ENCODE measurements around the gene SLC25A25.

The SLC25A25 gene

DNA sequence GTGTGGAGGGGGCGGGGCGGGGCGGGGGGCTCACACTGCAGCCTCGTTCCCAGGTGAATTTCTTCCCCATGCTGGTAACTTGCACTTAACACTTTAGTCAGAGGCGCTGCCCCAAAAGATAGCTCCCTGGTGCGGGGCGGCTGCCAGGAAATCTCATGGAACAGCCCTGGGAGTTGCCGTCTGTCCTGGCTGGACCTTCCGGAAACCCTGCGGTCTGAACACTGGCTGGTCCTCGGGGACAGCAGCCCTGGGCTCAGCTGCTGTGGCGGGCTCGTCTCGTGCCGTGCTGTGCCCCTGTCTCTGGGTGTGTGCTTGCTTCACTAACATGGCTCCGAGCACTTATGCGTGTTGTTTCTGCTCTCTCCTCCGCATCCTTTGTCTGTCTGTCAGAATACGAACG is 33.7 kb downstream of the SLC25A25 start:
- no peak overlapping the region for H3K4me3 ChIP-seq (ENCODE audit: control insufficient read depth, low read depth, low read length)
- DNase-seq (ENCODE audit: low read depth), result no peak
- no peak for TF ChIP-seq CTCF (IDR thresholded peaks at IDR 0.05; ENCODE audit: control insufficient read depth, insufficient read depth, low read depth, low read length, missing control alignments)

- H3K4me3 ChIP-seq (ENCODE audit: control insufficient read depth, low read depth, low read length), result no peak overlapping the region
- no peak for DNase-seq (ENCODE audit: low read depth)
- no peak for TF ChIP-seq CTCF (IDR thresholded peaks at IDR 0.05; ENCODE audit: control insufficient read depth, insufficient read depth, low read depth, low read length, missing control alignments)
Measured at GRCh38 chr9:128102196-128102595, 34.2 kb downstream of the SLC25A25 start.

- no peak for DNase-seq (ENCODE audit: low read depth)
- H3K4me3 ChIP-seq (ENCODE audit: control insufficient read depth, low read depth, low read length), result no peak overlapping the region
- TF ChIP-seq CTCF (IDR thresholded peaks at IDR 0.05; ENCODE audit: control insufficient read depth, insufficient read depth, low read depth, low read length, missing control alignments), result no peak
Measured at GRCh38 chr9:128102861-128103588, 35.0 kb downstream of the SLC25A25 start.

- DNase-seq (ENCODE audit: low read depth), result no peak
- TF ChIP-seq CTCF (IDR thresholded peaks at IDR 0.05; ENCODE audit: control insufficient read depth, insufficient read depth, low read depth, low read length, missing control alignments), result no peak
- H3K4me3 ChIP-seq (ENCODE audit: control insufficient read depth, low read depth, low read length), result no peak overlapping the region
Measured at GRCh38 chr9:128103589-128103962, 35.5 kb downstream of the SLC25A25 start.

- no peak overlapping the region for H3K4me3 ChIP-seq (ENCODE audit: control insufficient read depth, low read depth, low read length)
- no peak for DNase-seq (ENCODE audit: low read depth)
- TF ChIP-seq CTCF (IDR thresholded peaks at IDR 0.05; ENCODE audit: control insufficient read depth, insufficient read depth, low read depth, low read length, missing control alignments), result no peak
Measured at GRCh38 chr9:128104171-128104618, 36.2 kb downstream of the SLC25A25 start.

DNA sequence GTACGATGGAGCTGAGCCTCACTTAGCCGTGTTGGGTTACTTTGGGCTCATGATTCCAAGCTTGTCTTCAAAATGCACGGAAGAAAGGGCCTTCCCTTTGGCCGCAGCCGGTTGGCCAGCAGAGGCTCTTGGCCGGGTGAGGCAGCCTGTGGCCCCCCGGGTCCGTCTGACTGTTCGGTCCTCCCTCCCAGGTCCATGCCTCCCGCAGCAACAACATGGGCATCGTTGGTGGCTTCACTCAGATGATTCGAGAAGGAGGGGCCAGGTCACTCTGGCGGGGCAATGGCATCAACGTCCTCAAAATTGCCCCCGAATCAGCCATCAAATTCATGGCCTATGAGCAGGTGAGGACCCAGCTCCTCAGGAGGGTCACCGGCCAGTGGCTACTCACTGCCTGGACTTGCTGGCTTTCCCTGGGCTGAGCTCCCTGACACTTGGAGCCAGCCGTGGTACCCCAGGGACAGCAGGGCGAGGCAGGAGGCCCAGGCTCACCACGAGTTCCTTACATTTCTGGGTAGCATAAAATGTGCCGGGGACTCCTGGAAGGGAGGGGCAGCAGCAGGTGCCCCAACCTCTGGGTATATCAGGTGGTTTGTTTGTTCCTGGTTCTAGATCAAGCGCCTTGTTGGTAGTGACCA is 37.6 kb downstream of the SLC25A25 start:
- TF ChIP-seq CTCF (IDR thresholded peaks at IDR 0.05; ENCODE audit: control insufficient read depth, insufficient read depth, low read depth, low read length, missing control alignments), result no peak
- H3K4me3 ChIP-seq (ENCODE audit: control insufficient read depth, low read depth, low read length), result no peak overlapping the region
- no peak for DNase-seq (ENCODE audit: low read depth)

Data from AG09309 (cell line).